Motor neuron (in vitro differentiated cells): ENCODE data around the gene KLHL5. TPM values are rescaled to one million over a fixed set of nuclear protein-coding genes. Genes with fewer than 3 reads are reported as not detected.

ENCODE experiments used
- ATAC-seq, 8 experiments: fragments of 200-7000 bp; cut with Tn5 transposase; replicated peaks in 6 of 8; 2 replicates each; pipeline ENCODE4 v1.8.0; 2021; ENCODE audit warnings: mild to moderate bottlenecking in 8 of 8, moderate library complexity in 8 of 8
- H3K27ac ChIP-seq, 2 donors: fragments of 250-450 bp; sonication (Bioruptor Pico); 2 replicates each; pipeline ENCODE4 v1.9.0; 2021; ENCODE audit warnings: antibody characterized with exemption in 2 of 2, mild to moderate bottlenecking in 2 of 2, moderate library complexity in 1 of 2
- H3K4me1 ChIP-seq, 2 donors: fragments of 250-450 bp; sonication (Bioruptor Pico); replicated peaks in 1 of 2; 2 replicates each; pipeline ENCODE4 v1.6.1; 2021; ENCODE audit warnings: antibody characterized with exemption in 2 of 2, mild to moderate bottlenecking in 2 of 2, moderate library complexity in 1 of 2
- H3K4me3 ChIP-seq, 5 donors: fragments of 250-450 bp; sonication (Bioruptor Pico); 2 replicates each; pipeline ENCODE4 v1.9.0; 2021; ENCODE audit warnings: antibody characterized with exemption in 5 of 5, mild to moderate bottlenecking in 5 of 5, moderate library complexity in 4 of 5
- WGBS, 10 experiments: fragments of 450-650 bp; shearing (Covaris generic); methylation state at CpG; one replicate each; pipeline ENCODE4 v1.0.0; 2022; 5-methylcytosine and 5-hydroxymethylcytosine counted together
- in situ Hi-C, 9 experiments: fragments of 400-800 bp; cut with MboI; loops; one replicate each; pipeline ENCODE4 v1.15.0; 2021; ENCODE audit warnings: low sequenced_read_pairs in 9 of 9, low pct_unique_long_range_greater_than_20kb in 2 of 9; ENCODE audit not compliant: unreplicated experiment in 9 of 9
- total RNA-seq, 8 experiments: library from RNA; unstranded; fragments of 300-600 nt; gene quantifications; 2 replicates each; pipeline versions ENCODE4 v1.2.3 to v1.2.4, GENCODE V29; 2022

The KLHL5 gene
- total RNA-seq, 8 experiments from 2014 or later: 15.6 to 87.3 (median 34.3) TPM

DNA sequence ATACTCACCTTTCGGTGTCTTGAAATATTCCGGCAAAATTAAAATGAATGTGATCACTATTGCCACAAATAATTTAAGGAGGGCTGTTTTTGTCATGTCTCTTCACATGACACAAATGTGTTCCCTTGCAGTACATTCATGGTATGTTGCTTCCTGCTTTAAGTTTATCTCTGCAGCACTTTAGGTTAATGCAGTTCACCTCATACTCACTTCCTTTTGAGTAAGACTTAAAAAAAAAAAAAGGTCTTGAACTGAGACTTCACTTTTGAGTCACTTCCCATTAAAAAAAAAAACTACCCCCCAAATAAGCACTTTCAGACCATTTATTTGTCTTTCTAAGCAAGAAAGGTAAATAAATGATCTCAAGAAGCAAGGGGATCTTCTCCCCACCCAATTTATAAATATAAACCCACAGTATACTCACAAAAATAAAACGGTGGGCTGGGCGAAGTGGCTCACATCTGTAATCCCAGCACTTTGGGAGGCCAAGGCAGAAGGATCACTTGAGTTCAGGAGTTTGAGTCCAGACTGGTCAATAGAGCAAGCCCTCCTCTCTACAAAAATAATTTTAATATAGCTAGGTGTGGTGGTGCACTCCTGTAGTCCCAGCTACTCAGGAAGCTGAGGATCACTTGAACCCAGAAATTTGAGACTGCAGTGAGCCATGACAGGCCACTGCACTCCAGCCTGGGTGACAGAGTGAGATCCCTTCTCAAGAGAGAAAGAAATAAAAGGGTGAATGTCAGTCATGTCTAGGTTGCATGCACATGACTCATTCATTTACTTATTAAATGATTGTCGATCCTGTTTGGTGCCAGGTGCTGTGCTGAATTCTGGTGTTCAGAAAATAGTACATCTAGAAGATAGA, 29.6 kb upstream of the KLHL5 start, which contains the start of gene TMEM156:
Gene TMEM156 (minus strand): TSS at position 192 of the 868 bp plus-strand sequence. CDS start 96 bp downstream, at position 96.
- Histone ChIP-seq H3K4me1 (peaks cover 4 to 15% of the 10 kb centered on the region in 2 donors), H3K4me3 (no peak within 1 kb of the TSS), H3K27ac (no peak within 1 kb of the TSS)
- ATAC-seq: no peak
- in situ Hi-C loops: no loop called here
- 74 to 100% (median 92%) methylated on average over 1 to 5 of the region's 5 CpGs; no CpG with 5 or more reads in 1 of the 10 experiments for WGBS, 10 experiments

GRCh38 chr4:39036172-39036571, 25.9 kb upstream of the KLHL5 start:
- Histone ChIP-seq H3K4me3 (no peak overlapping the region), H3K4me1 (peaks cover 12 to 24% of the 10 kb centered on the region in 2 donors), H3K27ac (peak overlapping the region in 1 of 2 donors; percentile 80)
- in situ Hi-C loops: no loop called here
- 79 to 100% (median 85%) methylated on average over 1 to 7 of the region's 7 CpGs; no CpG with 5 or more reads in 3 of the 10 experiments for WGBS, 10 experiments
- peak in 2 of 8 experiments; percentile 16 to 56 for ATAC-seq

DNA sequence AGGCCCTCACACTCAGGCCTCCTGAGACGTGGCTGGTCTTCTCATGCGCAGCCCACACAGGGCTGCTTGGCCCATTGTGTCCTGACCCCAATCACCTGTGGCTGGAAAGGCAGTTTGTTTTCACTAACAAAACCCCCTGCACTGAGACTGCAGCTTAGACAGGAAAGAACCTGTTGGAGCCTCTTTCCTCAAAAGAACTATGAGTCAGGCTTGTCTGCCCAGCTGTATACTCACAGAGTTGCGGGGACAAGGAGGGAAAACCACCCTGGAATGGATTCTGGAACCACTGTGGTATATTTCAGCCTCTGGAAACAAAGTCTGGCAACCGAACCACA, 24.6 kb upstream of the KLHL5 start:
- WGBS, 10 experiments: 0 to 73% (median 47%) methylated on average over 1 to 2 of the region's 4 CpGs
- ATAC-seq: peak; percentile 16 to 96 (median 82)
- Histone ChIP-seq H3K4me3 (no peak overlapping the region), H3K27ac (peak overlapping the region; percentile 55 to 80), H3K4me1 (peaks cover 12 to 24% of the 10 kb centered on the region in 2 donors)
- in situ Hi-C loops: no loop called here

DNA sequence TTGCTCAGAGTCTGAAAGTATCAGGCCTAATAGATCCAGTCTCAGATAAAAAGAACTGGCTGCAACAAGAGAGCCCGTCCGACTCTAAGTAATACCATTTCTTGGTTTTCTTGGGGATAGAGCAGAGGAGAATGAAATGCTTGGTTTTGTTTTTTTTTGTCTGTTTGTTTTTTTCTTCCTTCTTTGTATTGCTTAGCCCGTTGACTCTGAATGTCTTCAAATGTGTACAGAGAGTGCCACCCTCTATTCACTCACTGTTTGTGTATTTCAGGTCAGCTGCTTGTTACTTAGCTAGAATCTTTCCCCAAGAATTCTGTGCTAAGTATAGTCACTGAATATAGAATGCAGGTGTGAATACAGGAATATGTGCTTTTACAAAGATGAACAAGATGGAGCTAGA, 24.1 kb upstream of the KLHL5 start:
- in situ Hi-C loops: no loop called here
- no peak overlapping the region for H3K4me3 ChIP-seq
- WGBS, 10 experiments: 0 to 80% (median 60%) methylated on average over 1 to 3 of the region's 3 CpGs; no CpG with 5 or more reads in 1 of the 10 experiments
- peak overlapping the region; percentile 55 to 80 for H3K27ac ChIP-seq
- H3K4me1 ChIP-seq: peaks cover 13 to 25% of the 10 kb centered on the region in 2 donors
- ATAC-seq: peak in 7 of 8 experiments; percentile 26 to 79 (median 67)

GRCh38 chr4:39039108-39039507, 22.9 kb upstream of the KLHL5 start:
- no peak for ATAC-seq
- in situ Hi-C loops: no loop called here
- H3K27ac ChIP-seq: no peak overlapping the region
- 86 to 100% (median 93%) methylated on average over 1 to 3 of the region's 3 CpGs; no CpG with 5 or more reads in 1 of the 10 experiments for WGBS, 10 experiments
- H3K4me1 ChIP-seq: peaks cover 22 to 35% of the 10 kb centered on the region in 2 donors
- H3K4me3 ChIP-seq: no peak overlapping the region

DNA sequence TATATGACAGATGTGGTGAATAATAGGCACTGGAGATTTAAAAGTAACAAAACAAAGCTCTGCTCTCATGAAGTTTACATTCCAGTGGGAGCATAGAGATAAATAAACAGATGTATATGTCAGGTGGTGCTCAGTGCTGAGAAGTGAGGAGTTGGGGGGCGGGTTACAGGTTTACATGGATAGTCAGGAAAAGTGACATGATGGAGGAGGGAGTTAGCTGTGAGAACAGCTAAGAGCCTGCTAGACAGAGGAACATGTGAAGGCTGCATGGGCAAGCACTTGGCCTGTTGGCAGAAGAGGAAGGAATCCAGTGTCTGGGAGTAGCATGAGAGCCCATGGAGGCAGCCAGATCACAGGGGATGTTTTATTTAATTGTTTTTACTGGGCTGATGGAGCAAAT, 19.7 kb upstream of the KLHL5 start:
- H3K4me3 ChIP-seq: no peak overlapping the region
- no peak for ATAC-seq
- 50 to 100% (median 88%) methylated on average over 1 of the region's 1 CpG; no CpG with 5 or more reads in 4 of the 10 experiments for WGBS, 10 experiments
- in situ Hi-C loops: no loop called here
- no peak overlapping the region for H3K27ac ChIP-seq
- H3K4me1 ChIP-seq: peaks cover 19 to 21% of the 10 kb centered on the region in 2 donors

DNA sequence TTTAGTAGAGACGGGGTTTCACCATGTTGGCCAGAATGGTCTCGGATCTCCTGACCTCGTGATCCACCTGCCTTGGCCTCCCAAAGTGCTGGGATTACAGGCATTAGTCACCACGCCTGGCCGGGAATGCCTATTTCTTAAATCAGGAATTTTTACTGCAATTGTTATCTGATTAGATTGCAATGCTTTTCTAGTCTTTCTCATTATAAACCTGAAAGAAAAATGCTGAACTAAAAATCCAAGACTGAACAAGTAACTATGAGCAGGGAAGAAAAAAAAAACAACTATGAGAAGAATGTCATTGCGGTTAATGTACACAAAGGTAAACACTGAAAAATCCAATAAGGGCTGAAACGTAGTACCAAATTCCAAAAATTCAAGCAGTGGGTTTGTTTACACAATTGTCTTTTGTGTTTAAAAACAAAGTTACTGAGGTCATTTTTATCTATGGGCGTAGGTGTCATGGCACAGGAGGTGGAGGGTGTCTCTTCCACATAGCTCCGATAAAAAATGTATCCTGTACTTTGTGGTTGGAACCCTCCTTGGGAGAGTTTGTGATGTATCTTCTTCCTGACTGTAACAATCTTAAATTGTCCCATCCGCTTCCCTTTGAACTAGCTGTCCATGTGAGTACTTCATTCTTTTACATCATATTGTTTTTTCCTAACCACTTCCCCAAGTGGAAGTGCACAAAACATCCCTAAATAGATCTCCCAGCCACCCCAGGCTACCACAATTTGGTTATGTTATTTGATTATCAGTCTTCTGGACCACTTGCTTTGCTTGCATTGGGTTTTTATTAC, 18.8 kb upstream of the KLHL5 start:
- no peak for ATAC-seq
- Histone ChIP-seq H3K4me1 (peaks cover 10 to 12% of the 10 kb centered on the region in 2 donors), H3K27ac (peak overlapping the region in 1 of 2 donors; percentile 89), H3K4me3 (peak overlapping the region; percentile 65 to 97 (median 80))
- in situ Hi-C loops: no loop called here
- WGBS, 10 experiments: 67 to 96% (median 81%) methylated on average over 1 to 9 of the region's 10 CpGs; no CpG with 5 or more reads in 1 of the 10 experiments

DNA sequence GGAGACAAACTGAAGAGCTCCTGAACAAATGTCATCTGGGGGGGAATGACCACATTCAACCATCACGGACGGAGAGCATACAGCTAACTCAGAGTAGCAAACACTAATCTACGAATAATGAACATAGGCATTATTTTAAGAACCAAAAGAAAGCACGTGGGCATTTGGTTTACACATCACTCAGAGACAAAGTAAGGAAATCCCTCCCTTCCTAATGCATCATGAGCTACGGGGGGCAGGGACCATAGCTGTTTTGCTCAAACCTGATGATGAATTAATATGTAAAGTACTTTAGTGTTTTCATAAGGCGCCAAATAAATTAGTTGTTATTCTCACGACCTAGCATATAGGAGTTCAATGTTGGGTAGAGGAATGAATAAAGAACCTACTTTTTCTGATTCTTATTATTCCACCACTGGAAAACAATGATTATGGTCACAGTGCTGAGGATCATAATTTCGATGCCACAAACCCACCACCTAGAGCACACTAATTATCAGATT, 18.1 kb upstream of the KLHL5 start:
- no peak for ATAC-seq

DNA sequence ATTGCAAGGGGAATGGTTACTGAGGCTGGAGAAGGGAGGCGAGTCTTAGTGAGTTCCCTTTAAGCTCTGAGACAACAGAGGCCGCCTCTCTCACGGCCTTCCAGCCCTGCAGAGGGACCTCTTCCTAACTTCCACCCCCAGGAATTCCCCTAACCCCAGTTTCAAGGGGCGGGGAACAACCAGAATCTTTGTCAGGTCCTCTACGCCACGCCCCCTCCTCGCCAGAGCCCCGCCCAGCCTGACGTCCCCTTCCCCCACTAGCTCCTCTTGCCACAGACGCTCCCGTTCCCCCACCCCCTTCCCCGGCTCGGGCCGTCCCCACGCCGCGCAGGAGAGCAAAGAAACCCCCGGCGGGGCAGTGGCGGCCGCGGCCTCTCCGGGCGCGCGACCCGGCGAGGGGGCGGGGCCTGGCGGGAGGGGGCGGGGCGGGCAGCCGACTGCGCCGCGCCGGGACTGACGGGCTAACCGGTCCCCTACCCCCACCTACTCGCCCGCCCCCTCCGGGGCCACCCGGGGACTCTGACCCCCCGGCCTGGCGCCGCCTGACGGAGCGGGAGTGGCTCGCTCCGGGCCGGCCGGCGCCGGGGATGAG, 17.6 kb upstream of the KLHL5 start:
- peak; percentile 70 to 88 (median 84) for ATAC-seq
- Histone ChIP-seq H3K4me1 (peaks cover 10 to 11% of the 10 kb centered on the region in 2 donors), H3K27ac (peak overlapping the region; percentile 70 to 89), H3K4me3 (peak overlapping the region; percentile 65 to 97 (median 80))
- in situ Hi-C loops: no loop called here
- WGBS, 10 experiments: 0% methylated on average over 1 to 2 of the region's 54 CpGs; no CpG with 5 or more reads in 7 of the 10 experiments

More for the DNA sequence above, 18.1 kb upstream of the KLHL5 start:
- H3K4me1 ChIP-seq: peaks cover 10 to 11% of the 10 kb centered on the region in 2 donors
- 0 to 35% (median 21%) methylated on average over 3 to 8 of the region's 8 CpGs; no CpG with 5 or more reads in 1 of the 10 experiments for WGBS, 10 experiments
- H3K27ac ChIP-seq: peak overlapping the region; percentile 70 to 89
- in situ Hi-C loops: no loop called here
- H3K4me3 ChIP-seq: peak overlapping the region; percentile 65 to 97 (median 80)

DNA sequence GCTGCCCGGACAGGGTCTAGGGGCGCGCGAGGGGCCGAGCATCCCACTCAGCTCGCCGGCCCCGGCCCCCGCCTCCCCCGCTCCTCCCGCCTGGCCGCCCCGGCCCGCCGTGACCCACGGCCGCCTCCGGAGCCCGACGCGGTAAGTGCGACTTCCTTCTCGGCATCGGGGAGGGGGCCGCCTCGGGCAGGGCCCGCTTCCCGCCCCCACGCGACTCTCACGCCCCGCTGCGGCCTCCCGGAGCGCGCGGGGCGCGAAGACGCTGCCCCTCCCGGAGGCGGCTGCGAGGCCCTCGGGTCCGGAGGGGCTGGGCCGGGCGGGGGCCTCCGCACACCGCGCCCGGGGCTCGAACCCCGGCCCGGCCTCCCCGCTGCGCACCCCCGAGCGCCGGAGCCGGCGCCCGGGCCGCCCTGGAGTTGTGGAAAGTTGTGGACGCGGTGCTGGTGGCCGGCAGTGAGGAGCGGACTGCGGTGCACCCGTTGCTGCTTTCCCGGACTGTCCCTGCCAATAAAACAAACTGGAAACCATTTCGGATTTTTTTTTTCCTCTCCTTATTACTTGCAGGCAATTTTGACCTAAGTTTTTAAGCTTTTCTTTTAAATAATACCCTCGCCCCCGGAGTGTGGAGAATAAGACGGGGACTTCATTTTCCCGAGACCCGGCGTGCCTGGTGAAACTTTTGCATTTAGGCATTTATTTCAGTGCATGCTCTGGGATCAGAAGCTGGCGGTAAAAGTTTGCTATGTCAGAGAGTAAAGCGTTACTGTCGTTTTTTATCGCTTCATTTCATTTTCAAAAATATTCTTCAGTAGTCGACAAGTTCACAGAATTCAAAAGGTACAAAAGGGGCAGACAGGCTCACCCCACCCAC, 16.8 kb upstream of the KLHL5 start:
- 0 to 20% (median 3%) methylated on average over 1 to 19 of the region's 82 CpGs for WGBS, 10 experiments
- H3K27ac ChIP-seq: peak overlapping the region; percentile 70 to 89
- H3K4me1 ChIP-seq: peaks cover 10 to 11% of the 10 kb centered on the region in 2 donors
- peak in 6 of 8 experiments; percentile 35 to 57 (median 52) for ATAC-seq
- in situ Hi-C loops: no loop called here
- peak overlapping the region; percentile 65 to 97 (median 80) for H3K4me3 ChIP-seq

- H3K27ac ChIP-seq: peak overlapping the region in 1 of 2 donors; percentile 89
- in situ Hi-C loops: no loop called here
Measured at GRCh38 chr4:39045827-39046221, 16.2 kb upstream of the KLHL5 start.

More at GRCh38 chr4:39045827-39046221, 16.2 kb upstream of the KLHL5 start:
- peaks cover 12 to 14% of the 10 kb centered on the region in 2 donors for H3K4me1 ChIP-seq
- H3K4me3 ChIP-seq: peak overlapping the region; percentile 65 to 97 (median 80)
- WGBS, 10 experiments: 0 to 66% (median 24%) methylated on average over 1 to 3 of the region's 3 CpGs
- no peak for ATAC-seq
